GM12878 (cell line): ENCODE data around the gene SMARCC2. TPM values are rescaled to one million over a fixed set of nuclear protein-coding genes. Genes with fewer than 3 reads are reported as not detected.

ENCODE experiments used
- CBX3 ChIP-seq: fragments of 200-600 bp; sonication (generic); IDR thresholded peaks from 2 replicates; pipeline ENCODE4 v1.6.1; 2016; ENCODE audit warnings: low read depth, borderline replicate concordance
- EED ChIP-seq: sonication (generic); IDR thresholded peaks from 2 replicates; pipeline ENCODE4 v1.6.1; 2016; ENCODE audit warnings: antibody characterized with exemption, low read depth
- ESRRA ChIP-seq: IDR thresholded peaks from 2 replicates; pipeline ENCODE4 v1.6.1; 2012; ENCODE audit warnings: mild to moderate bottlenecking, low read length, improper control_type of control experiment
- MEF2B ChIP-seq: fragments of 450-650 bp; IDR thresholded peaks from 2 replicates; pipeline ENCODE4 v1.6.1; 2018; ENCODE audit warnings: mild to moderate bottlenecking, moderate library complexity; ENCODE audit not compliant: partially characterized antibody, poor library complexity, severe bottlenecking
- PAX5 ChIP-seq: IDR thresholded peaks from 2 replicates; pipeline ENCODE4 v1.6.1; 2011; ENCODE audit warnings: low read depth, low read length, borderline replicate concordance
- RCOR1 ChIP-seq: conservative IDR thresholded peaks from 2 replicates; pipeline ENCODE4 v1.6.1; 2012; ENCODE audit warnings: low read depth, low read length, improper control_type of control experiment
- SMARCA5 ChIP-seq: fragments of 450-650 bp; IDR thresholded peaks from 2 replicates; pipeline ENCODE4 v1.6.1; 2017; ENCODE audit warnings: mild to moderate bottlenecking
- SP1 ChIP-seq: IDR thresholded peaks from one replicate; pipeline ENCODE4 v1.6.1; 2011; ENCODE audit warnings: low read depth, low read length
- SREBF1 ChIP-seq: IDR thresholded peaks from 2 replicates; pipeline ENCODE4 v1.6.1; 2012; ENCODE audit warnings: mild to moderate bottlenecking, low read length
- STAT1 ChIP-seq: fragments of 450-650 bp; conservative IDR thresholded peaks from 2 replicates; pipeline ENCODE4 v1.6.1; 2014; ENCODE audit warnings: antibody characterized with exemption, mild to moderate bottlenecking
- ZBTB40 ChIP-seq: fragments of 450-650 bp; IDR thresholded peaks from 2 replicates; pipeline ENCODE4 v1.6.1; 2016; ENCODE audit warnings: mild to moderate bottlenecking, moderate library complexity, borderline replicate concordance
- ZNF384 ChIP-seq: IDR thresholded peaks from 2 replicates; pipeline ENCODE4 v1.6.1; 2012; ENCODE audit warnings: low read depth, mild to moderate bottlenecking, low read length, improper control_type of control experiment, borderline replicate concordance
- polyA plus RNA-seq, 11 experiments: library from polyadenylated mRNA; depleted of rRNA in 4 of 11; unstranded in 6 of 11; stranded (reverse) in 5 of 11; fragments of >200 nt; fragmentation: Nextera tagmentation in 4 of 11; fragmentation: Illumina TruSeq in 1 of 11; extraction: Ambion mirVana in 4 of 11; extraction: Trizol in 1 of 11; gene quantifications; 1 replicate in 1 of 11; 2 replicates in 10 of 11; pipeline versions ENCODE4 v1.2.1 to v1.2.3, GENCODE V29; 2011 to 2016; ENCODE audit warnings: inconsistent platforms in 2 of 11, missing spikeins in 2 of 11, low read depth in 1 of 11
- total RNA-seq, 4 experiments: library from RNA; depleted of rRNA in 3 of 4; stranded (reverse); fragments of >200 nt in 3 of 4; fragmentation: Illumina TruSeq in 1 of 4; extraction: Trizol in 1 of 4; gene quantifications; 2 replicates each; pipeline versions ENCODE4 v1.2.1 to v1.2.3, GENCODE V29; 2013 to 2021
- TF ChIP-seq, protein P1 (sequence below): fragments of 450-650 bp; conservative IDR thresholded peaks from 2 replicates; pipeline ENCODE4 v1.6.1; 2017; ENCODE audit warnings: mild to moderate bottlenecking, moderate library complexity
- TF ChIP-seq, protein P2 (sequence below): fragments of 150-350 bp; IDR thresholded peaks from 2 replicates; pipeline ENCODE4 v1.6.1; 2016; ENCODE audit warnings: low read depth, low read length
- TF ChIP-seq, protein P3 (sequence below): fragments of 450-650 bp; IDR thresholded peaks from 2 replicates; pipeline ENCODE4 v1.6.1; 2017; ENCODE audit warnings: low read depth, mild to moderate bottlenecking, moderate library complexity
- TF ChIP-seq, protein P4 (sequence below): IDR thresholded peaks from 2 replicates; pipeline ENCODE4 v1.6.1; 2012; ENCODE audit warnings: low read depth, low read length, improper control_type of control experiment

The SMARCC2 gene
- total and polyA plus RNA-seq, 10 of the 15 experiments (the other 5 are each of a cell fraction or from before 2014, with no cell fraction given): 13.6 to 71.2 (median 42.3) TPM

GRCh38 chr12:56117778-56118687, 71.2 kb downstream of the SMARCC2 start, which contains the start of gene ZC3H10 (continued):
- TF ChIP-seq, protein P1, sequence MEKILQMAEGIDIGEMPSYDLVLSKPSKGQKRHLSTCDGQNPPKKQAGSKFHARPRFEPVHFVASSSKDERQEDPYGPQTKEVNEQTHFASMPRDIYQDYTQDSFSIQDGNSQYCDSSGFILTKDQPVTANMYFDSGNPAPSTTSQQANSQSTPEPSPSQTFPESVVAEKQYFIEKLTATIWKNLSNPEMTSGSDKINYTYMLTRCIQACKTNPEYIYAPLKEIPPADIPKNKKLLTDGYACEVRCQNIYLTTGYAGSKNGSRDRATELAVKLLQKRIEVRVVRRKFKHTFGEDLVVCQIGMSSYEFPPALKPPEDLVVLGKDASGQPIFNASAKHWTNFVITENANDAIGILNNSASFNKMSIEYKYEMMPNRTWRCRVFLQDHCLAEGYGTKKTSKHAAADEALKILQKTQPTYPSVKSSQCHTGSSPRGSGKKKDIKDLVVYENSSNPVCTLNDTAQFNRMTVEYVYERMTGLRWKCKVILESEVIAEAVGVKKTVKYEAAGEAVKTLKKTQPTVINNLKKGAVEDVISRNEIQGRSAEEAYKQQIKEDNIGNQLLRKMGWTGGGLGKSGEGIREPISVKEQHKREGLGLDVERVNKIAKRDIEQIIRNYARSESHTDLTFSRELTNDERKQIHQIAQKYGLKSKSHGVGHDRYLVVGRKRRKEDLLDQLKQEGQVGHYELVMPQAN: peak; percentile 89
- TF ChIP-seq ZBTB40: peak; percentile 98
- peak; percentile 72; the same call in 1 of the 2 replicates for TF ChIP-seq ESRRA
- TF ChIP-seq, protein P2, sequence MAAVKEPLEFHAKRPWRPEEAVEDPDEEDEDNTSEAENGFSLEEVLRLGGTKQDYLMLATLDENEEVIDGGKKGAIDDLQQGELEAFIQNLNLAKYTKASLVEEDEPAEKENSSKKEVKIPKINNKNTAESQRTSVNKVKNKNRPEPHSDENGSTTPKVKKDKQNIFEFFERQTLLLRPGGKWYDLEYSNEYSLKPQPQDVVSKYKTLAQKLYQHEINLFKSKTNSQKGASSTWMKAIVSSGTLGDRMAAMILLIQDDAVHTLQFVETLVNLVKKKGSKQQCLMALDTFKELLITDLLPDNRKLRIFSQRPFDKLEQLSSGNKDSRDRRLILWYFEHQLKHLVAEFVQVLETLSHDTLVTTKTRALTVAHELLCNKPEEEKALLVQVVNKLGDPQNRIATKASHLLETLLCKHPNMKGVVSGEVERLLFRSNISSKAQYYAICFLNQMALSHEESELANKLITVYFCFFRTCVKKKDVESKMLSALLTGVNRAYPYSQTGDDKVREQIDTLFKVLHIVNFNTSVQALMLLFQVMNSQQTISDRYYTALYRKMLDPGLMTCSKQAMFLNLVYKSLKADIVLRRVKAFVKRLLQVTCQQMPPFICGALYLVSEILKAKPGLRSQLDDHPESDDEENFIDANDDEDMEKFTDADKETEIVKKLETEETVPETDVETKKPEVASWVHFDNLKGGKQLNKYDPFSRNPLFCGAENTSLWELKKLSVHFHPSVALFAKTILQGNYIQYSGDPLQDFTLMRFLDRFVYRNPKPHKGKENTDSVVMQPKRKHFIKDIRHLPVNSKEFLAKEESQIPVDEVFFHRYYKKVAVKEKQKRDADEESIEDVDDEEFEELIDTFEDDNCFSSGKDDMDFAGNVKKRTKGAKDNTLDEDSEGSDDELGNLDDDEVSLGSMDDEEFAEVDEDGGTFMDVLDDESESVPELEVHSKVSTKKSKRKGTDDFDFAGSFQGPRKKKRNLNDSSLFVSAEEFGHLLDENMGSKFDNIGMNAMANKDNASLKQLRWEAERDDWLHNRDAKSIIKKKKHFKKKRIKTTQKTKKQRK: peak; percentile 35; the same call in 1 of the 2 replicates
- no peak for TF ChIP-seq CBX3
- TF ChIP-seq ZNF384: no peak
- TF ChIP-seq MEF2B: peak; percentile 69
- TF ChIP-seq SMARCA5: peak; percentile 68; the same call in 1 of the 2 replicates
- TF ChIP-seq, protein P3, sequence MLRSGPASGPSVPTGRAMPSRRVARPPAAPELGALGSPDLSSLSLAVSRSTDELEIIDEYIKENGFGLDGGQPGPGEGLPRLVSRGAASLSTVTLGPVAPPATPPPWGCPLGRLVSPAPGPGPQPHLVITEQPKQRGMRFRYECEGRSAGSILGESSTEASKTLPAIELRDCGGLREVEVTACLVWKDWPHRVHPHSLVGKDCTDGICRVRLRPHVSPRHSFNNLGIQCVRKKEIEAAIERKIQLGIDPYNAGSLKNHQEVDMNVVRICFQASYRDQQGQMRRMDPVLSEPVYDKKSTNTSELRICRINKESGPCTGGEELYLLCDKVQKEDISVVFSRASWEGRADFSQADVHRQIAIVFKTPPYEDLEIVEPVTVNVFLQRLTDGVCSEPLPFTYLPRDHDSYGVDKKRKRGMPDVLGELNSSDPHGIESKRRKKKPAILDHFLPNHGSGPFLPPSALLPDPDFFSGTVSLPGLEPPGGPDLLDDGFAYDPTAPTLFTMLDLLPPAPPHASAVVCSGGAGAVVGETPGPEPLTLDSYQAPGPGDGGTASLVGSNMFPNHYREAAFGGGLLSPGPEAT: peak; percentile 66; the same call in 1 of the 2 replicates
- peak; percentile 54; the same call in 1 of the 2 replicates for TF ChIP-seq SREBF1
- peak; percentile 87; the same call in 1 of the 2 replicates for TF ChIP-seq STAT1
- TF ChIP-seq RCOR1: no peak
- peak; percentile 98 for TF ChIP-seq PAX5
- no peak for TF ChIP-seq EED
- TF ChIP-seq SP1: peak; percentile 82
- TF ChIP-seq, protein P4, sequence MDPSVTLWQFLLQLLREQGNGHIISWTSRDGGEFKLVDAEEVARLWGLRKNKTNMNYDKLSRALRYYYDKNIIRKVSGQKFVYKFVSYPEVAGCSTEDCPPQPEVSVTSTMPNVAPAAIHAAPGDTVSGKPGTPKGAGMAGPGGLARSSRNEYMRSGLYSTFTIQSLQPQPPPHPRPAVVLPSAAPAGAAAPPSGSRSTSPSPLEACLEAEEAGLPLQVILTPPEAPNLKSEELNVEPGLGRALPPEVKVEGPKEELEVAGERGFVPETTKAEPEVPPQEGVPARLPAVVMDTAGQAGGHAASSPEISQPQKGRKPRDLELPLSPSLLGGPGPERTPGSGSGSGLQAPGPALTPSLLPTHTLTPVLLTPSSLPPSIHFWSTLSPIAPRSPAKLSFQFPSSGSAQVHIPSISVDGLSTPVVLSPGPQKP: peak; percentile 96
